Renal pelvis (tissue), 12 donors: Measurements from ENCODE around the gene EFHC1. TPM values are rescaled to one million over a fixed set of nuclear protein-coding genes. Genes with fewer than 3 reads are reported as not detected.
"Not testable (repeated sequence)": the region's sequence is repeated elsewhere in the genome, so short reads cannot be mapped to it uniquely, and the experiment has no call there.

Source experiments
- DNase-seq: peaks from one replicate; pipeline ENCODE4 v3.0.0-alpha.2; 2013
- long read RNA-seq, 16 experiments: transcript quantifications; one replicate each; lab custom pipeline, GENCODE V29; 2026
- polyA plus RNA-seq, 3 donors: library from polyadenylated mRNA; unstranded; fragments of 120-200 nt; gene quantifications; one replicate each; pipeline ENCODE4 v1.2.1, GENCODE V29; 2013; ENCODE audit not compliant: insufficient read length in 3 of 3

EFHC1 gene, protein sequence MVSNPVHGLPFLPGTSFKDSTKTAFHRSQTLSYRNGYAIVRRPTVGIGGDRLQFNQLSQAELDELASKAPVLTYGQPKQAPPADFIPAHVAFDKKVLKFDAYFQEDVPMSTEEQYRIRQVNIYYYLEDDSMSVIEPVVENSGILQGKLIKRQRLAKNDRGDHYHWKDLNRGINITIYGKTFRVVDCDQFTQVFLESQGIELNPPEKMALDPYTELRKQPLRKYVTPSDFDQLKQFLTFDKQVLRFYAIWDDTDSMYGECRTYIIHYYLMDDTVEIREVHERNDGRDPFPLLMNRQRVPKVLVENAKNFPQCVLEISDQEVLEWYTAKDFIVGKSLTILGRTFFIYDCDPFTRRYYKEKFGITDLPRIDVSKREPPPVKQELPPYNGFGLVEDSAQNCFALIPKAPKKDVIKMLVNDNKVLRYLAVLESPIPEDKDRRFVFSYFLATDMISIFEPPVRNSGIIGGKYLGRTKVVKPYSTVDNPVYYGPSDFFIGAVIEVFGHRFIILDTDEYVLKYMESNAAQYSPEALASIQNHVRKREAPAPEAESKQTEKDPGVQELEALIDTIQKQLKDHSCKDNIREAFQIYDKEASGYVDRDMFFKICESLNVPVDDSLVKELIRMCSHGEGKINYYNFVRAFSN
- 10 to 100 TPM; 54.4 to 75.7 (median 63.6) TPM for polyA plus RNA-seq
- long read RNA-seq, donor 1, full-length matches to known transcripts: 7 of 7 reads
- long read RNA-seq, donor 1, partial matches to known transcripts: 0 of 7 reads
- long read RNA-seq, donor 1, other reads (novel, unspliced or antisense): 0 of 7 reads
- long read RNA-seq, donor 2, full-length matches to known transcripts: 5 of 11 reads
- long read RNA-seq, donor 2, partial matches to known transcripts: 6 of 11 reads
- long read RNA-seq, donor 2, other reads (novel, unspliced or antisense): 0 of 11 reads
- long read RNA-seq, donor 3, full-length matches to known transcripts: 4 of 4 reads
- long read RNA-seq, donor 3, partial matches to known transcripts: 0 of 4 reads
- long read RNA-seq, donor 3, other reads (novel, unspliced or antisense): 0 of 4 reads
- long read RNA-seq, donor 4, full-length matches to known transcripts: 6 of 6 reads
- long read RNA-seq, donor 4, partial matches to known transcripts: 0 of 6 reads
- long read RNA-seq, donor 4, other reads (novel, unspliced or antisense): 0 of 6 reads
- long read RNA-seq, donor 5, full-length matches to known transcripts: 4 of 4 reads
- long read RNA-seq, donor 5, partial matches to known transcripts: 0 of 4 reads
- long read RNA-seq, donor 5, other reads (novel, unspliced or antisense): 0 of 4 reads
- long read RNA-seq, donor 6, full-length matches to known transcripts: 7 of 19 reads
- long read RNA-seq, donor 6, partial matches to known transcripts: 12 of 19 reads
- long read RNA-seq, donor 6, other reads (novel, unspliced or antisense): 0 of 19 reads
- long read RNA-seq, donor 7, full-length matches to known transcripts: 2 of 9 reads
- long read RNA-seq, donor 7, partial matches to known transcripts: 7 of 9 reads
- long read RNA-seq, donor 7, other reads (novel, unspliced or antisense): 0 of 9 reads
- long read RNA-seq, donor 8, full-length matches to known transcripts: 1 of 1 reads
- long read RNA-seq, donor 8, partial matches to known transcripts: 0 of 1 reads
- long read RNA-seq, donor 8, other reads (novel, unspliced or antisense): 0 of 1 reads
- long read RNA-seq, donor 9, full-length matches to known transcripts: 5 of 21 reads
- long read RNA-seq, donor 9, partial matches to known transcripts: 16 of 21 reads
- long read RNA-seq, donor 9, other reads (novel, unspliced or antisense): 0 of 21 reads
- long read RNA-seq, donor 10, full-length matches to known transcripts: 3 of 27 reads
- long read RNA-seq, donor 10, partial matches to known transcripts: 15 of 27 reads
- long read RNA-seq, donor 10, other reads (novel, unspliced or antisense): 9 of 27 reads
- long read RNA-seq, donor 11, partial matches to known transcripts: 5 of 6 reads
- long read RNA-seq, donor 11, other reads (novel, unspliced or antisense): 0 of 6 reads
- long read RNA-seq, donor 12, full-length matches to known transcripts: 8 of 15 reads
- long read RNA-seq, donor 12, partial matches to known transcripts: 7 of 15 reads
- long read RNA-seq, donor 12, other reads (novel, unspliced or antisense): 0 of 15 reads
- long read RNA-seq, donor 13, partial matches to known transcripts: 8 of 9 reads
- long read RNA-seq, donor 13, other reads (novel, unspliced or antisense): 0 of 9 reads
- long read RNA-seq, donor 14, full-length matches to known transcripts: 10 of 32 reads
- long read RNA-seq, donor 14, partial matches to known transcripts: 22 of 32 reads
- long read RNA-seq, donor 14, other reads (novel, unspliced or antisense): 0 of 32 reads
- long read RNA-seq, donor 15, full-length matches to known transcripts: 7 of 28 reads
- long read RNA-seq, donor 15, partial matches to known transcripts: 7 of 28 reads
- long read RNA-seq, donor 15, other reads (novel, unspliced or antisense): 14 of 28 reads
- long read RNA-seq, donor 16, full-length matches to known transcripts: 3 of 40 reads
- long read RNA-seq, donor 16, partial matches to known transcripts: 32 of 40 reads
- long read RNA-seq, donor 16, other reads (novel, unspliced or antisense): 5 of 40 reads

DNA sequence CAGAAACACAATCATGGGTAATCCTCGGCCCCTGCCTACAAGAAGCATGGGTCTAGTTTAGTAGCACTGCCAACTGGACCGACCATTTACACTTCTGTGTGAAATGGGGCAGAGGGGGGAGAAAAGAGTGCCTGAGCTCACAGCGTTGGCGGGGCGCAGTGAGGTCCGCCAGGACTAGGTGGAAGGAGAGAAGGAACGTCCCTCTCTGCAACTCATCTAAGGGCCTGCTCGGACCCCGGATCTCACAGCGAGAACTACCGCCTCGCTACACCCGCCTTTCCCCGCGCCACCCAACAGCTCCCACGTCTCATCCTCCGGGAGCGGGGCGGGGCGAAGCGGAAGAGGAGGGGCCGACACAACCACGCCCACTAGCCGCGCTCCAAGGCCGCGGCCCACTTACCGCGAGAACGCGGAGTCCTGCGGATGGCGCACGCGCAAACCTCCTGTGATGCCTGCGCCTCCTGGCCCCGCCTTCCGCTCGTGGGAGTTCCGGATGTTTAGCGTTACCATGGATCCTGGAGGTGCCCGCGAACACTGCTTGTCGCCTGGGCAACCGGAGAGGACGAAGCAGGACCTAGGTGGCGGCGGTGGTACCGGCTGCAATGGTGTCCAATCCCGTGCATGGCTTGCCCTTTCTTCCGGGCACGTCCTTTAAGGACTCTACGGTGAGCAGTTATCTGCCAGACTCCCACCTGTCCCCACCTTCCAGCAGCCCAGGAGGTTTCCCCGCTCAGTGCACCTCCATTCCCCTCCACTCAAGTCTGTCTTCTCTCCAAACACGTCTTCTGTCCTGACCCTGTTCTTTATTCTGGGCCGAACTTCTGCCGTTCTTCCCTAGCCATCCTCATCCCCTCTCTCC is at the start of gene EFHC1:
Gene EFHC1, plus strand, starts transcription at position 534 of the 859 bp plus-strand sequence. Its CDS starts 69 bp downstream, at position 603.
- DNase-seq: peak; percentile 98

GRCh38 chr6:52371656-52372191 is 48.4 kb upstream of the EFHC1 start:
- DNase-seq: no peak

- no peak for DNase-seq
These were observed 46.9 kb upstream of the EFHC1 start for GRCh38 chr6:52373151-52373690.

DNA sequence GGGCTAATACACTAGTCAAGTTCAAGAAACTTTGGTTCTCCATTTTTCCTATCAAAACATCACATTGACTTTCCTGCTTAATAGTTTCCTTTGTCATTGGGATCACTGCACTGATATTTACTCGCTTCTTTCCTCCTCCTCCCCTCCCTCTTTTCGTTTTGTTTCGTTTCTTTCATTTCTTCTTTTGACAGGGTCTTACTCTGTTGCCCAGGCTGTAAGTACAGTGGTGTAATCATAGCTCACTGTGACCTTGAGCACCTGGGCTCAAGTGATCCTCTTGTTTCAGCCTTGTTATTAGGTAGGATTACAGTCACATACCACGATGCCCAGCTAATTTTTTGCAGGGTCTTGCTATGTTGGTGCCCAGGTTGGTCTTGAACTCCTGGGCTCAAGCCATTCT is 45.9 kb upstream of the EFHC1 start:
- no peak for DNase-seq

DNA sequence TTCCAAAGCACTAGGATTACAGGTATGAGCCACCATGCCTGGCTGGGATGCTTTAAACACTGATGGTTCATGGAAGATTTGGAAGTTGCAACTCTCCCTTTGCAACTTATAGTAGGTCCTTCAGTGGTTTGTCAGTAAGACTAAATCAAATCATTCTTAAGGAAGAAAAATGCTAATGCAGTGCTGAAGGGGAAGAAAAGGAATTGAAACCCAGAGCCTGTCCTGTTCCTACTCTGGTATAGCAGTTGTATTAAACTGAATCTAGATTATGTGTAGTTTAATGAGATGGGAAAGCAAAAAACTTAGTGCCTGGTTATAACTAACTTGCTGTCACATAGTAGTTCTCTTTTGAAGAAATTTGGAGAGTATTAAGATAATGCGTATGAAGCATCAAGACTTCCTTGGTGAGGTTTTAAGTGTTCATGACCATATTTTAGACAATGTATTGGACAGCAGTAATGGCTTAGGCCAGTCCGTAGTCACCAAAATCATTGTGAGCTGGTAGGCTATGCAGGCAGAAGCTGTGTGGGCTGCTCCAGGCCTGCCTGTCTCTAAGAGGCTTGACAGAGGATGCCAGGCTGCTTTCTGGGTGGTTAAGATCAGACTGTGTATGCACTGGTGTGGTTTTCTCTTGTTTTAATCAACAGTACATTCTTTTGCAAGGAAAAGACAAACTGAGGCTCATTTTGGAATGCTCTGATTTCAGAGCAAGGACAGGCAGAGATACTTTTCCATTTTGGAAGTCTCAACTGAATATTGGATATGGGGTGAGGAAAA is 44.2 kb upstream of the EFHC1 start:
- DNase-seq: no peak

DNA sequence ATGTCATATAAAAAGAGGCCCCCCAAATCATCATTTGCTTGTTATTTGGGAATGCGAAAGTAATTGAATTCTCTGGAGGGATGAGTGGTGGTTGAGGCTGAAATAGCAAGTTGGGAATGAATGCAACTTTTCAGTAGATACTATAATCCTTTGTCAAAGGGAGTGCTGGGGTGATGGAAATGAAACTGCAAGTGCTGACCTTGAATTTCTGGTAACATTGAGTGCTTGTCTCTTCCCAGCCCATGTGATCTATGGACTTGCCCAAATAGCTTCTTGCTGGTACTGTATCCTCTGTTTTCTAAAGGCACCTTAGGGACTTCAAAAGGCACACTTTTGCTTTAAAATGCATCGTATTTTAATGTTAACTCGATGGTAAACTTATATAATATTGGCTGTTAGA is 43.4 kb upstream of the EFHC1 start:
- no peak for DNase-seq

GRCh38 chr6:52377538-52378221 is 42.5 kb upstream of the EFHC1 start:
- DNase-seq: no peak

DNA sequence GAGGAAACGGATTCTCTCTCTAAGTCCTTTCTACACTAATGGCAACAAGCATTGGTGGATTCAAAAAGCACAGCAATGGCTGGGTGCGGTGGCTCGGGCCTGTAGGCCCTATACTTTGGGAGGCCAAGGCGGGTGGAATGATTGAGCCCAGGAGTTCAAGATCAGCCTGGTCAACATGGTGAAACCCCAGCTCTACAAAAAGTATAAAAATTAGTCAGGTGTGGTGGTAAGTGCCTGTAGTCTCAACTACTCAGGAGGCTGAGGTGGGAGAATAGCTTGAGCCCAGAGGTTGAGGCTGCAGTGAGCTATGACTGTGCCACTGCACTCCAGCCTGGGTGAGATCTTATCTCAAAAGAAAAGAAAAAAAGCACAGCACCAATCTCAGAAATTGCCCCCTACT is 38.9 kb upstream of the EFHC1 start:
- no peak for DNase-seq

DNA sequence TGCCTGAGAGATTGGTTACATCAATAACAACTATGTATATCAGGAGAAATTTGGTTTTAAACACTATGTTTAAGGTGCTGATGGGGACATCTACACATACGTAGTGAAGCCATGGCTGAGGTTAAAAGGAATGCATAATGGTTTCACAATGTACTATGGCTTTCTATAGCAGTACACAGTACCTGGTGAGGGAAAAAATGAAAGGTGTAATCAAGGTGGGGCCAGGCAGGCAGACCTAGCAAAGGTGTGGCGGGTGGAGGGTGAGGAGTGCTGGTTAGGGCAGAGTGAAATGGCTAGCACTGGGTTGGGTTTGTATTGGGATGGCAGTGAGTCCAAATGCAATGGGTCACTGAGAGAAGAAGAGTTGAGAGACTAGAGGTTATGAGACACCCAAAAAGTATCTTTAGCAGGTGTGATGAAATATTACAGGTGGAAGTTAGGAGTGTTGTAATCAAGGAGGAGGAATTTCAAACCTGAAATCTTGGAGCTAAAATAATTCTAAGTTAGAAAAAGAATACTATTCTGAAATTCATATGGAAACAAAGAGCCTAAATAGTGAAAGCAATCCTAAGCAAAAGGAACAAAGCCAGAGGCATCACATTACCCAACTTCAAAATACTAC is 35.9 kb upstream of the EFHC1 start:
- no peak for DNase-seq

GRCh38 chr6:52385074-52385473 is 35.1 kb upstream of the EFHC1 start:
- no peak for DNase-seq

DNA sequence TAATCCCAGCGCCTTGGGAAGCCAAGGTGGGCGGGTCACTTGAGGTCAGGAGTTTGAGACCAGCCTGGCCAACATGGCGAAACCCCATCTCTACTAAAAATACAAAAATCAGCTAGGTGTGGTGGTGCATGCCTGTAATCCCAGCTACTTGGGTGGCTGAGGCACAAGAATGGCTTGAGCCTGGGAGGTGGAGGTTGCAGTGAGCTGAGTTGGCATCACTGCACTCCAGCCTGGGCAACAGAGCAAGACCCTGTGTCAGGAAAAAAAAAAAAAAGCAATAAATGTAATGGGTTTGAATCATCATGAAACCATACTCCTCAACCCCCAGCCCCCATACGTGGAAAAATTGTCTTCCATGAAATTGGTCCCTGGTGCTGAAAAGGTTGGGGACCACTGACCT is 32.0 kb upstream of the EFHC1 start:
- not testable (repeated sequence) for DNase-seq

DNA sequence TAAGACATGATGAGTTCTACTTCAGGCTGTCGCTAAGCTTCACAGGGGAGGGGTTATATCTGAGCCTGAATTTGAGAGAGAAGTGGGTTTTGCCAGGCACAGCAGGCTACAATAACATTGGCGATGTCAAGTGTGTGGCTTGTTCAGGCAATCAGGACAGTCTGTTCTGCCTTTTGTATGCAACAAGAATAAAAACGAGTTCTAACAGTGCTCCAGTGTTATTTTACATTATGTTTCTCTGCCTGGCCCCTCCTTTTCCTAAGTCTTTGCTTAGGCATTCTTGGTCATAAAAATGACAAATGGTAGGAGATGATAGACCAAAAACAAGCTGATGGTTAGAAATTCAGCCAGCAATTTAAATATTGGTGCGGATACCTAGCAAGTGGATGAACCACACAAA is 31.4 kb upstream of the EFHC1 start:
- no peak for DNase-seq

DNA sequence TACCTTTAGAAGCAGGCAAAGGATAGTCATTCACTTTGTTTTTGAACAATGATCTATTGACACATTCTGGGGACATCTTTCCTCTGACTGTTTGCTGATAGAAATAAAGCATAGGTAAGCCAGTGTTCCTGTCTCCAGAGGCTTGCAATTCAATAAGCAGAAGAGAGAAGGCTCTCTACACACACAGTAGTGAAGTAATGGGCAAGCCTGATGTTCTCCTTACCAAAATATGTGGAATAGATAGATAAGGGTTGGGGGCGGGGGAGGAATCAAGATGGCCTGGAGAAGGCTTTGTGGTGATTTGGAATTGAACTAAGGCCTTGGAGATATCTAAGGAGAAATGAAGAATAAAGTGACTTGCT is 30.9 kb upstream of the EFHC1 start:
- no peak for DNase-seq

- DNase-seq: peak; percentile 24
These were observed 30.3 kb upstream of the EFHC1 start for GRCh38 chr6:52389626-52390360.

- no peak for DNase-seq
These were observed 29.8 kb upstream of the EFHC1 start for GRCh38 chr6:52390361-52390727.
